IMR-90 (cell line): ENCODE measurements around the gene ZNF280C. TPM values are rescaled to one million over a fixed set of nuclear protein-coding genes. Genes with fewer than 3 reads are reported as not detected.

ENCODE experiments used
- ATAC-seq: fragments of 200-7000 bp; cut with Tn5 transposase; 2 replicates; pipeline ENCODE4 v1.9.1; 2020; ENCODE audit warnings: low read depth, mild to moderate bottlenecking, moderate library complexity
- BruUV-seq: library from RNA; stranded (reverse); fragments of 400-500 nt; replicated peaks from 2 replicates; lab custom pipeline; 2021; lab: Mats Ljungman, UMichigan
- CTCF ChIA-PET: fragments of 300-600 bp; formaldehyde crosslinking; extraction: SDS; loops from one replicate; lab custom pipeline; 2021; ENCODE audit warnings: antibody characterized with exemption; lab: Yijun Ruan, JAX
- POLR2A ChIA-PET: fragments of 300-600 bp; sonication (Branson Sonifier 250); formaldehyde crosslinking; loops from one replicate; lab custom pipeline; 2022; ENCODE audit warnings: antibody characterized with exemption; ENCODE audit not compliant: unreplicated experiment; lab: Charles Lee
- DNase-seq: peaks from one replicate; pipeline ENCODE4 v3.0.0; 2013
- H2AFZ ChIP-seq: replicated peaks from 2 replicates; pipeline ENCODE3; 2013; ENCODE audit warnings: low read length, mild to moderate bottlenecking; ENCODE audit not compliant: poor library complexity
- H2AK5ac ChIP-seq: 2 replicates; pipeline ENCODE4 v1.6.1; 2013; ENCODE audit warnings: low read depth, low read length, inconsistent platforms
- H2AK9ac ChIP-seq: replicated peaks from 2 replicates; pipeline ENCODE3; 2013; ENCODE audit warnings: mild to moderate bottlenecking, low read depth, low read length, moderate library complexity; ENCODE audit not compliant: poor library complexity
- H2BK120ac ChIP-seq: 2 replicates; pipeline ENCODE4 v1.6.1; 2013; ENCODE audit warnings: low read depth, low read length, inconsistent platforms
- H2BK15ac ChIP-seq: 3 replicates; pipeline ENCODE4 v1.6.1; 2013; ENCODE audit warnings: low read depth, low read length, inconsistent platforms
- H2BK20ac ChIP-seq: 2 replicates; pipeline ENCODE4 v1.6.1; 2013; ENCODE audit warnings: low read depth, mild to moderate bottlenecking, inconsistent platforms, low read length, moderate library complexity
- H2BK5ac ChIP-seq: 2 replicates; pipeline ENCODE4 v1.6.1; 2013; ENCODE audit warnings: mild to moderate bottlenecking, low read depth, low read length, inconsistent platforms; ENCODE audit not compliant: poor library complexity, severe bottlenecking
- H3K14ac ChIP-seq: replicated peaks from 2 replicates; pipeline ENCODE4 v1.6.1; 2013; ENCODE audit warnings: low read depth, low read length, inconsistent platforms
- H3K18ac ChIP-seq: 2 replicates; pipeline ENCODE4 v1.6.1; 2013; ENCODE audit warnings: low read depth, low read length, control low read depth
- H3K23ac ChIP-seq: 2 replicates; pipeline ENCODE4 v1.6.1; 2013; ENCODE audit warnings: low read depth, low read length, inconsistent platforms
- H3K27ac ChIP-seq: 2 replicates; pipeline ENCODE4 v1.5.1; 2013; ENCODE audit warnings: mild to moderate bottlenecking, control low read depth, low read length; ENCODE audit not compliant: insufficient read depth
- H3K27me3 ChIP-seq: 2 replicates; pipeline ENCODE4 v1.6.1; 2013; ENCODE audit warnings: low read length; ENCODE audit not compliant: control insufficient read depth, insufficient read depth
- H3K36me3 ChIP-seq: 2 replicates; pipeline ENCODE4 v1.6.1; 2013; ENCODE audit warnings: low read length, mixed read lengths; ENCODE audit not compliant: control insufficient read depth, insufficient read depth
- H3K4ac ChIP-seq: 2 replicates; pipeline ENCODE4 v1.6.1; 2013; ENCODE audit warnings: low read depth, low read length, inconsistent platforms
- H3K4me1 ChIP-seq: 2 replicates; pipeline ENCODE4 v1.6.1; 2013; ENCODE audit warnings: low read length, mixed read lengths; ENCODE audit not compliant: control insufficient read depth, insufficient read depth
- H3K4me2 ChIP-seq: 2 replicates; pipeline ENCODE4 v1.6.1; 2013; ENCODE audit warnings: low read depth, mild to moderate bottlenecking, control low read depth, low read length, moderate library complexity
- H3K4me3 ChIP-seq: 2 replicates; pipeline ENCODE4 v1.5.1; 2013; ENCODE audit warnings: low read depth, mild to moderate bottlenecking, control low read depth, low read length, moderate library complexity; ENCODE audit not compliant: insufficient read depth
- H3K56ac ChIP-seq: 2 replicates; pipeline ENCODE4 v1.6.1; 2013; ENCODE audit warnings: low read length, inconsistent platforms; ENCODE audit not compliant: insufficient read depth; ENCODE audit errors: extremely low read depth
- H3K79me1 ChIP-seq, 2 experiments: 2 replicates each; pipeline ENCODE4 v1.6.1; 2013; ENCODE audit warnings: low read length in 2 of 2, inconsistent platforms in 1 of 2, low read depth in 1 of 2
- H3K9ac ChIP-seq: 2 replicates; pipeline ENCODE4 v1.6.1; 2013; ENCODE audit warnings: low read depth, low read length, control low read depth
- H3K9me1 ChIP-seq: 2 replicates; pipeline ENCODE4 v1.6.1; 2013; ENCODE audit warnings: low read length, inconsistent platforms; ENCODE audit not compliant: insufficient read depth
- H3K9me3 ChIP-seq: 2 replicates; pipeline ENCODE4 v1.6.1; 2013; ENCODE audit warnings: low read length; ENCODE audit not compliant: control insufficient read depth, insufficient read depth
- H4K20me1 ChIP-seq: 2 replicates; pipeline ENCODE4 v1.6.1; 2013; ENCODE audit warnings: low read length, inconsistent platforms; ENCODE audit not compliant: insufficient read depth
- H4K5ac ChIP-seq: 2 replicates; pipeline ENCODE4 v1.6.1; 2013; ENCODE audit warnings: mild to moderate bottlenecking, low read depth, low read length, control low read depth
- H4K8ac ChIP-seq, 2 experiments: 2 replicates each; pipeline ENCODE4 v1.6.1; 2013; ENCODE audit warnings: low read depth in 2 of 2, low read length in 2 of 2, control low read depth in 1 of 2, inconsistent platforms in 1 of 2
- H4K91ac ChIP-seq: 2 replicates; pipeline ENCODE4 v1.6.1; 2013; ENCODE audit warnings: low read depth, low read length, inconsistent platforms; ENCODE audit not compliant: insufficient read depth
- MAZ ChIP-seq: IDR thresholded peaks from 2 replicates; pipeline ENCODE4 v1.6.1; 2012; ENCODE audit warnings: low read depth, mild to moderate bottlenecking, low read length, improper control_type of control experiment, moderate library complexity, borderline replicate concordance
- RAD21 ChIP-seq: IDR thresholded peaks from 2 replicates; pipeline ENCODE4 v1.6.1; 2012; ENCODE audit warnings: low read length, improper control_type of control experiment
- RFX5 ChIP-seq: IDR thresholded peaks from 2 replicates; pipeline ENCODE4 v1.8.0; 2012; ENCODE audit warnings: low read depth, mild to moderate bottlenecking, low read length, moderate library complexity
- WGBS, 2 experiments: methylation state at CpG; one replicate each; pipeline versions ENCODE4 v1.1.5 to v1.1.7; 2013; ENCODE audit warnings: missing lambda C conversion rate in 2 of 2; ENCODE audit not compliant: insufficient read length in 1 of 2; ENCODE audit errors: extremely low coverage in 2 of 2; 5-methylcytosine and 5-hydroxymethylcytosine counted together
- dilution Hi-C: fragments of 300-500 bp; cut with HindIII; formaldehyde crosslinking; loops from one replicate; pipeline ENCODE4 v1.14.3; 2018; ENCODE audit warnings: low sequenced_read_pairs; ENCODE audit not compliant: unreplicated experiment
- in situ Hi-C: fragments of 300-500 bp; cut with MboI; formaldehyde crosslinking; loops from 3 replicates; pipeline ENCODE4 v1.14.3; 2019; ENCODE audit warnings: low sequenced_read_pairs, inconsistent platforms, mixed read lengths
- intact Hi-C: fragments of 100-400 bp; cut with micrococcal nuclease; formaldehyde crosslinking; loops from 2 replicates; pipeline ENCODE4 v1.10.0; 2022
- polyA plus RNA-seq, 3 experiments: library from polyadenylated mRNA; depleted of rRNA; stranded (reverse); fragments of >200 nt; gene quantifications; 2 replicates each; pipeline ENCODE4 v1.2.3, GENCODE V29; 2012; ENCODE audit warnings: low replicate concordance in 1 of 3
- total RNA-seq: library from RNA; depleted of rRNA; stranded (reverse); fragments of >200 nt; gene quantifications from 2 replicates; pipeline ENCODE4 v1.2.3, GENCODE V29; 2012

ZNF280C gene
- total and polyA plus RNA-seq, 2 of the 4 experiments (the other 2 are of a cell fraction): 3.1 to 4.5 TPM

GRCh38 chrX:130261296-130261893, 7.3 kb downstream of the ZNF280C start:
- H3K9me3 ChIP-seq: no peaks in the 10 kb centered on the region

More at GRCh38 chrX:130261296-130261893, 7.3 kb downstream of the ZNF280C start:
- Histone ChIP-seq H3K56ac (no peak overlapping the region), H3K36me3 (no peaks in the 10 kb centered on the region), H4K20me1 (no peaks in the 10 kb centered on the region), H2BK5ac (no peak overlapping the region), H2AK9ac (no peak overlapping the region), H4K5ac (no peak overlapping the region), H4K91ac (no peak overlapping the region), H3K4me3 (no peak overlapping the region), H3K27me3 (no peaks in the 10 kb centered on the region), H3K14ac (no peak overlapping the region), H2BK20ac (no peak overlapping the region), H2AK5ac (no peak overlapping the region), H3K4me1 (no peaks in the 10 kb centered on the region), H4K8ac (no peak overlapping the region), H3K23ac (no peak overlapping the region), H2AFZ (no peak overlapping the region), H2BK120ac (no peak overlapping the region), H2BK15ac (no peak overlapping the region), H3K18ac (no peak overlapping the region), H3K4ac (no peak overlapping the region), H3K79me1 (0 out of 4 replicates have a peak, but pooled peaks cover 0 to 2% of the 10 kb centered on the region in 2 experiments), H3K9ac (no peak overlapping the region), H3K9me1 (no peaks in the 10 kb centered on the region), H3K4me2 (no peak overlapping the region), H3K27ac (no peak overlapping the region)
- BruUV-seq: no TSS peak
- TF ChIP-seq RAD21: no peak
- no peak for TF ChIP-seq MAZ
- TF ChIP-seq RFX5: no peak
- ChIA-PET CTCF (no interaction called here), POLR2A (no interaction called here)
- dilution Hi-C loops (no loop called here), in situ Hi-C loops (loop anchor here (25.0 kb wide), 1 partner anchor 651 kb away; the partner anchor contains the start of gene ENOX2), intact Hi-C loops (loop anchor here (10.0 kb wide), 1 partner anchor 133 kb away; no protein-coding TSS in a partner anchor)
- no CpG with 5 or more reads among the region's 4 CpGs for WGBS, 2 experiments
- DNase-seq: no peak
- no peak for ATAC-seq
